ENCODE results near the gene DNAH8. TPM values are rescaled to one million over a fixed set of nuclear protein-coding genes. Genes with fewer than 3 reads are reported as not detected.

The DNAH8 gene
- total and polyA plus RNA-seq, 2 donors (not counting 3 experiments of a cell fraction or from before 2014, with no cell fraction given), result 0.29 to 0.61 TPM

GRCh38 chr6:39076623-39077535 lies 361.8 kb downstream of the DNAH8 start:
- Histone ChIP-seq H4K20me1 (replicated peaks; ENCODE audit: control insufficient read depth, extremely low read depth, insufficient read depth, low read length) (no peaks in the 10 kb centered on the region), H2AFZ (ENCODE audit: low read depth, low read length) (no peak overlapping the region), H3K27me3 (ENCODE audit: control insufficient read depth in 2 of 2, insufficient read depth in 2 of 2, low read length in 2 of 2) (no peaks in the 10 kb centered on the region), H3K79me2 (ENCODE audit: control insufficient read depth, insufficient read depth, low read length) (no peaks in the 10 kb centered on the region), H3K4me2 (ENCODE audit: insufficient read depth, low read length) (no peak overlapping the region), H3K9me1 (replicated peaks; ENCODE audit: control insufficient read depth, extremely low read depth, insufficient read depth, low read length) (no peaks in the 10 kb centered on the region), H3K36me3 (ENCODE audit: control insufficient read depth in 2 of 2, extremely low read depth in 1 of 2, insufficient read depth in 2 of 2, low read length in 2 of 2) (no peaks in the 10 kb centered on the region), H3K9me3 (replicated peaks; ENCODE audit: control insufficient read depth, insufficient read depth, low read length) (no peaks in the 10 kb centered on the region), H3K4me1 (ENCODE audit: control insufficient read depth, extremely low read depth, insufficient read depth, low read length) (no peaks in the 10 kb centered on the region), H3K9ac (replicated peaks; ENCODE audit: extremely low read depth, insufficient read depth, low read length) (no peak overlapping the region), H3K4me3 (replicated peaks in 1 of 3; ENCODE audit: insufficient read depth in 1 of 3, low read depth in 1 of 3, low read length in 3 of 3) (no peak overlapping the region), H3K27ac (ENCODE audit: insufficient read depth, low read depth, low read length) (no peak overlapping the region)
- FAIRE-seq, result no peak
- intact Hi-C loops (cut with micrococcal nuclease) (no loop called here), dilution Hi-C loops (cut with MboI; ENCODE audit: extremely low pct_ligation_motif_present, low sequenced_read_pairs) (no loop called here)
- no TSS peak for BruUV-seq (replicated peaks)
- no peak for DNase-seq (ENCODE audit: low read depth, low spot score)
- ChIA-PET CTCF (interaction anchor here (0.9 to 1.2 kb wide), 2 partner anchors 11 to 225 kb away, joined by 3 read pairs; no protein-coding TSS in a partner anchor), POLR2A (no interaction called here)
- TF ChIP-seq MYC (IDR thresholded peaks at IDR 0.05; ENCODE audit: low read depth, low read length), result no peak
- TF ChIP-seq CTCF (IDR thresholded peaks at IDR 0.05; ENCODE audit: extremely low read depth in 1 of 2, insufficient read depth in 1 of 2, low read depth in 1 of 2, low read length in 2 of 2), result no peak
- TF ChIP-seq POLR2A (IDR thresholded peaks at IDR 0.05; ENCODE audit: low read depth, low read length), result no peak
- no peak for TF ChIP-seq JUN (IDR thresholded peaks at IDR 0.05; ENCODE audit: borderline replicate concordance, insufficient read depth, insufficient read length, low read depth)
- TF ChIP-seq EZH2 (IDR thresholded peaks at IDR 0.05; ENCODE audit: borderline replicate concordance, low read depth, low read length, severe bottlenecking), result no peak
- no peak for TF ChIP-seq FOS (IDR thresholded peaks at IDR 0.05; ENCODE audit: borderline replicate concordance, insufficient read depth, low read length)
- no peak for TF ChIP-seq POLR2AphosphoS5 (IDR thresholded peaks at IDR 0.05; ENCODE audit: insufficient read depth, low read depth, low read length)
- TF ChIP-seq, protein P1, sequence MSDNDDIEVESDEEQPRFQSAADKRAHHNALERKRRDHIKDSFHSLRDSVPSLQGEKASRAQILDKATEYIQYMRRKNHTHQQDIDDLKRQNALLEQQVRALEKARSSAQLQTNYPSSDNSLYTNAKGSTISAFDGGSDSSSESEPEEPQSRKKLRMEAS (IDR thresholded peaks at IDR 0.05; ENCODE audit: insufficient read depth, insufficient read length), result no peak
- TF ChIP-seq GATA2 (IDR thresholded peaks at IDR 0.05; ENCODE audit: insufficient read depth, insufficient read length, low read depth, low read length), result no peak
